A549 (cell line): Measurements from ENCODE around the gene PLA2G10.

ENCODE experiments used
- EP300 ChIP-seq, 2 experiments: fragments of >200 bp; sonication (Bioruptor Twin); formaldehyde crosslinking; IDR thresholded peaks; 2 replicates in 1 of 2; 3 replicates in 1 of 2; pipeline ENCODE4 v1.6.1; 2016 to 2017
- KDM5A ChIP-seq: fragments of 200-600 bp; sonication (generic); IDR thresholded peaks from 2 replicates; pipeline ENCODE4 v1.6.1; 2016; ENCODE audit warnings: antibody characterized with exemption, mild to moderate bottlenecking
- POLR2A ChIP-seq: IDR thresholded peaks from 2 replicates; pipeline ENCODE4 v1.6.1; 2012; ENCODE audit warnings: mild to moderate bottlenecking, low read length
- RFX5 ChIP-seq: fragments of 450-650 bp; IDR thresholded peaks from 2 replicates; pipeline ENCODE4 v1.7.1; 2014; ENCODE audit warnings: antibody characterized with exemption, mild to moderate bottlenecking, moderate library complexity
- SMC3 ChIP-seq: fragments of >200 bp; sonication (Bioruptor Twin); formaldehyde crosslinking; IDR thresholded peaks from 3 replicates; pipeline ENCODE4 v1.6.1; 2018; ENCODE audit warnings: inconsistent platforms
- TF ChIP-seq, protein P1 (sequence below): fragments of >200 bp; sonication (Bioruptor Twin); formaldehyde crosslinking; IDR thresholded peaks from 3 replicates; pipeline ENCODE4 v1.5.1; 2016

DNA sequence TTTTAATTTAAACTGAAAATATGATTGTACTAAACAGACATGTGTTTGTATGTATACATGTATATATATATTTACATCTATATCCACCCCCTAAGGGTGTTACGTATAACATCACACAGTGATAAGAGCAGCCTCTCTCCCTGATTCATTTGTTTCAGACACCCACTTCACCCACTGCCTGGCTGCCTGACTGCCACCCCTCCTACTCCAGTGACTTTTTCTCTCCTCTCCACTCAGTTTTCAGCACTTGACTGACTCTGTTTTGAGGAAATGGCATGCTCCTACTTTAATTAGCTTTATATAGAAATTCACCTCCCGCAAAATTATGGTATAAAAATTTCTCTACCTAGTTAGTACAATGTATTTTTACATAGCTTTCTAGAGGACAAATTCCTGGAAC is 41.4 kb downstream of the PLA2G10 start:
- TF ChIP-seq EP300 (IDR thresholded peaks at IDR 0.05) (no peak), KDM5A (no peak), POLR2A (no peak), SMC3 (no peak), RFX5 (no peak)
- TF ChIP-seq, protein P1, sequence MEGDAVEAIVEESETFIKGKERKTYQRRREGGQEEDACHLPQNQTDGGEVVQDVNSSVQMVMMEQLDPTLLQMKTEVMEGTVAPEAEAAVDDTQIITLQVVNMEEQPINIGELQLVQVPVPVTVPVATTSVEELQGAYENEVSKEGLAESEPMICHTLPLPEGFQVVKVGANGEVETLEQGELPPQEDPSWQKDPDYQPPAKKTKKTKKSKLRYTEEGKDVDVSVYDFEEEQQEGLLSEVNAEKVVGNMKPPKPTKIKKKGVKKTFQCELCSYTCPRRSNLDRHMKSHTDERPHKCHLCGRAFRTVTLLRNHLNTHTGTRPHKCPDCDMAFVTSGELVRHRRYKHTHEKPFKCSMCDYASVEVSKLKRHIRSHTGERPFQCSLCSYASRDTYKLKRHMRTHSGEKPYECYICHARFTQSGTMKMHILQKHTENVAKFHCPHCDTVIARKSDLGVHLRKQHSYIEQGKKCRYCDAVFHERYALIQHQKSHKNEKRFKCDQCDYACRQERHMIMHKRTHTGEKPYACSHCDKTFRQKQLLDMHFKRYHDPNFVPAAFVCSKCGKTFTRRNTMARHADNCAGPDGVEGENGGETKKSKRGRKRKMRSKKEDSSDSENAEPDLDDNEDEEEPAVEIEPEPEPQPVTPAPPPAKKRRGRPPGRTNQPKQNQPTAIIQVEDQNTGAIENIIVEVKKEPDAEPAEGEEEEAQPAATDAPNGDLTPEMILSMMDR: no peak
